GM21737 (cell line): Measurements from ENCODE around the gene BTBD10.

Experiments used
- ATAC-seq: cut with Tn5 transposase; IDR thresholded peaks from one replicate; pipeline ENCODE4 v1.9.1; 2021; ENCODE audit warnings: mild to moderate bottlenecking, moderate library complexity; ENCODE audit not compliant: unreplicated experiment

The BTBD10 gene

DNA sequence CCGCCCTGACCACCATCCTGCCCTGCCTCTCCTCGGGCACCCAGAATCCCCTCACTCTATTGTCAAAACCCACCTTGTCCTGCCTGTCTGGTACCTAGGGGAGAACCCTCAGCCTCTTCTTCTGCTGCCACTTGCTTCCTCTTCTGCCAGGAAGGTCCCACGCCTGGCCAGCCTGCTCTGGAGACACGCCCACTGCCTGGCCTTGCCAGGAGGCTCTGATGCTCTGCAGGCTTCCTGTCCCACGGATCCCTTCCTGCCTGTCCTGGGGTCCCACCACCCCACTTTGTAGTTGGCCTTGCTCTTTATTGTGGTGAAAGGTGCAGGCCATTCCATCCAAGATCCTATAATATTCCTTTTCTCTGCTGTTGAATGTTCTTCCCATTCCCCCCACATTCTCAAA, 122.0 kb downstream of the BTBD10 start:
- no peak for ATAC-seq

DNA sequence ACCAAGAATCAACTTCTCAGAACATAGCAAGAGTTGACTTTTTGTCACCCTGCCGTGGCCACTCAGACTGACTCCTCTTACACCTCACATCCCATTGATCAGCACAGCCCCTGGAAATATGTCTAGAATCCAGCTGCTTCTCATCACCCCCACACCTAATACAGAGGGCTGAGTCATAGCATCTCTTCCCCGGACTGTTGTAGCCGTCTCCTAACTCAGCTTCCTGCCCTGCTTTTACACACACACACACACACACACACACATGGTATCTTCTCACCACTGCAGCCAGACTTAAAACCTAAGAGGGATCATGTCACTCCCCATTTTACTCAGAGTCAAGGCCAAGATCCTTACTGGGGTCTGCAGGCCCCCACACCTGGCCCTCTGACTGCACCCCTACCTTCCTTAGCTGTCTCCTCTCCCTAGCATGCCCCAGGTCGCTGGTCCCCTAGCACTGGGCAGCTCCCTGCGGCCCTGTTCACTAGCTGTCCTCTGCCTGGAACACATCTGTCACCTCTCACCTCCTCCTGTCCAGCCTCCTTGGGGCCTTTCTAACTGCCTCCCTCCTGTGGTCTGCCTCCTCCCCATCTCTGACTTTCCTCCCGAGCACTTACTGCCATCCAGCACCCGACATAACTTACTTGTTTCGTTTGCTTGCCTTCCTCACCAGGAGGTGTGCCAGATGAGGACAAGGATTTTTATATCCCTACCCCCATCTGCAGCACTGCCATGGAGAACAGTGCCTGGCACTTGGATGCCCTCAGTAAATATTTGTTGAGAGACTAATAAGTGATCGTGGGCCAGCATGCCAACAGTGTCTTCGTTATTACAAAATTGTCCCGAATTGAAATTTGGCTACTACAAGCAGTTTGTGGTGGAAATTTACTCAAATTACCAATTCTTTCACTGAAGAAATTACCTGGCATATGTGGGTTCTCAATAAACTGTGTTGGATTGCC, 123.5 kb downstream of the BTBD10 start:
- no peak for ATAC-seq

DNA sequence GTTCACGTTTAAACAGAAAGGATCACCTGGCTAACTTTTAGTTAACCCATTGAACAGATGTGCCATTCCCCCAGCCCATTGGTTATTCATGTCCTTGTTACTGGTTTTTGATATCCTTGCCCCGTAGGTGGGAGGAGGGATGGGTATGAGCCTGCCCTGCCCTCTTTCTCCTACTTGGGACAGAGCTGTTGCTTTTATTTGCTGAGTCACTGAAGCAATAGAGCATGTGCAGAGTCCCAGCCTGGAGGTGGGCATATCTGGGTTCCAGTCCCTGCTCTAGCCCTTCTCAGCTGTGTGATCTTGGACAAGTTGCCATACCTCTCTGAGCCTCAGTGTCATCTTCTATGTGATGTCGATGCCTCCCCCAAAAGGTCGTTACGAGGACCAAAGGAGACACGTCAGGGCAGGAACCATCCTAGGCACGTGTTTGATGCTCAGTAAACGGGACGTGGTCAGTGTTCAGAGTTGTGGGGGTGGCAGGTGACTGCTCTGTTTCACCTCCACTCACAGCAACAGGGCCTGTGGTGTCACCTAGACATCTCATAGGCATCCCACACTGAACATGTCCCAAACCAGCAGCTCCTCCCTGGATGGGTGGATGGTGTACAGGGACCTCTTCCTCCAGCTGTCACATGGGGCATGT, 124.5 kb downstream of the BTBD10 start:
- no peak for ATAC-seq

DNA sequence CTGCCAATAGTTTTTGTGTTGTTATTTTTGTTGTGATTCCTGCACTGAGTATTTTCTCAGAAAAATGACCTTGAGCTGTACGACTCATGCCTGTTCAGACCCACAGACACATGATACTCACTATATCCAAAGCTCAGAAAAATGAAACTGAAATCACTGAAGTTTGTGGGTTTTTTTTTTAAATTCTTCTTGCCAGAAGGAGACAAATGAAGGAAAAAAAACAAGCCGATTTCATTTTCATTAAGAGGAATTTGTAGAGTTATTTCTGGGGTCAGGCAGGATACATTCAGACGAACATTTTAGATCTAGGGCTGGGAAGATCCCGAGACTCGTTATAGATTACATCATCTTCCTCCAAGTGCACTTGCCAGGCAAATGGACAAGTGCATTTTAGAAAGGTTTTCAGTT, 125.0 kb downstream of the BTBD10 start:
- no peak for ATAC-seq
